ENCODE data around the gene LAMA3. TPM values are rescaled to one million over a fixed set of nuclear protein-coding genes. Genes with fewer than 3 reads are reported as not detected.

Gene LAMA3
- polyA plus RNA-seq, 1 donor from 2014 or later, result 3.4 TPM

- Histone ChIP-seq H3K36me3 (ENCODE audit: insufficient read depth, low read length) (no peaks in the 10 kb centered on the region), H3K79me2 (replicated peaks; ENCODE audit: insufficient read depth, low read length) (no peaks in the 10 kb centered on the region), H3K9me2 (ENCODE audit: insufficient read depth, low read length) (no peaks in the 10 kb centered on the region), H3K4me3 (ENCODE audit: low read length) (no peak overlapping the region), H3K27me3 (ENCODE audit: insufficient read depth, low read depth, low read length) (peaks cover 21% of the 10 kb centered on the region), H3K9me3 (ENCODE audit: low read length) (no peaks in the 10 kb centered on the region), H3K4me2 (ENCODE audit: low read length) (no peak overlapping the region), H3F3A (ENCODE audit: insufficient read depth, low read length, poor library complexity, severe bottlenecking) (no peaks in the 10 kb centered on the region), H4K20me1 (ENCODE audit: insufficient read depth) (no peaks in the 10 kb centered on the region), H3K9ac (ENCODE audit: low read length) (no peak overlapping the region), H2AFZ (ENCODE audit: low read depth, low read length) (no peak overlapping the region), H3K27ac (ENCODE audit: low read length) (no peak overlapping the region)
- no peak for TF ChIP-seq RAD21 (conservative IDR thresholded peaks at IDR 0.05)
- no peak for TF ChIP-seq EZH2 (IDR thresholded peaks at IDR 0.05; ENCODE audit: borderline replicate concordance, insufficient read depth, low read length, poor library complexity, severe bottlenecking)
Observed at GRCh38 chr18:23658285-23658684, 31.0 kb upstream of the LAMA3 start.

GRCh38 chr18:23661735-23662308 lies 27.4 kb upstream of the LAMA3 start:
- TF ChIP-seq MXI1 (conservative IDR thresholded peaks at IDR 0.05; ENCODE audit: poor library complexity, severe bottlenecking) (no peak), RAD21 (conservative IDR thresholded peaks at IDR 0.05) (no peak), REST (IDR thresholded peaks at IDR 0.05; ENCODE audit: borderline replicate concordance) (no peak), EZH2 (IDR thresholded peaks at IDR 0.05; ENCODE audit: borderline replicate concordance, insufficient read depth, low read length, poor library complexity, severe bottlenecking) (no peak), TAF1 (IDR thresholded peaks at IDR 0.05; ENCODE audit: low read depth) (no peak), EP300 (conservative IDR thresholded peaks at IDR 0.05; ENCODE audit: poor library complexity, severe bottlenecking) (no peak), POLR2AphosphoS5 (IDR thresholded peaks at IDR 0.05) (no peak), SMC3 (conservative IDR thresholded peaks at IDR 0.05; ENCODE audit: poor library complexity) (no peak)
- no peaks in the 10 kb centered on the region for H3K9me3 ChIP-seq (ENCODE audit: low read length)
- H3K9ac ChIP-seq (ENCODE audit: low read length), result peak overlapping the region; percentile 49
- H2AFZ ChIP-seq (ENCODE audit: low read depth, low read length), result no peak overlapping the region
- no peaks in the 10 kb centered on the region for H4K20me1 ChIP-seq (ENCODE audit: insufficient read depth)
- no peak overlapping the region for H3K4me2 ChIP-seq (ENCODE audit: low read length)
- peak overlapping the region; percentile 69 for H3K4me3 ChIP-seq (ENCODE audit: low read length)
- H3K27ac ChIP-seq (ENCODE audit: low read length), result no peak overlapping the region
- peaks cover 23% of the 10 kb centered on the region for H3K27me3 ChIP-seq (ENCODE audit: insufficient read depth, low read depth, low read length)
- H3K9me2 ChIP-seq (ENCODE audit: insufficient read depth, low read length), result no peaks in the 10 kb centered on the region
- no peaks in the 10 kb centered on the region for H3K79me2 ChIP-seq (replicated peaks; ENCODE audit: insufficient read depth, low read length)
- no peaks in the 10 kb centered on the region for H3K36me3 ChIP-seq (ENCODE audit: insufficient read depth, low read length)
- no peaks in the 10 kb centered on the region for H3F3A ChIP-seq (ENCODE audit: insufficient read depth, low read length, poor library complexity, severe bottlenecking)

GRCh38 chr18:23662309-23663263 lies 26.7 kb upstream of the LAMA3 start, which contains the start of gene ANKRD29:
TSS of gene ANKRD29 (minus strand) at chr18:23662911. CDS start at chr18:23662730, 181 bp downstream.
- no peaks in the 10 kb centered on the region for H4K20me1 ChIP-seq (ENCODE audit: insufficient read depth)
- no peaks in the 10 kb centered on the region for H3K9me2 ChIP-seq (ENCODE audit: insufficient read depth, low read length)
- no peak for TF ChIP-seq REST (IDR thresholded peaks at IDR 0.05; ENCODE audit: borderline replicate concordance)
- peak; percentile 17 for TF ChIP-seq MXI1 (conservative IDR thresholded peaks at IDR 0.05; ENCODE audit: poor library complexity, severe bottlenecking)
- H3K4me3 ChIP-seq (ENCODE audit: low read length), result peak within 1 kb of the TSS; percentile 69
- no peaks in the 10 kb centered on the region for H3K79me2 ChIP-seq (replicated peaks; ENCODE audit: insufficient read depth, low read length)
- H3K27ac ChIP-seq (ENCODE audit: low read length), result no peak within 1 kb of the TSS
- H2AFZ ChIP-seq (ENCODE audit: low read depth, low read length), result no peak within 1 kb of the TSS
- H3K9ac ChIP-seq (ENCODE audit: low read length), result peak within 1 kb of the TSS; percentile 49
- H3K27me3 ChIP-seq (ENCODE audit: insufficient read depth, low read depth, low read length), result peaks cover 23% of the 10 kb centered on the region
- no peak within 1 kb of the TSS for H3K4me2 ChIP-seq (ENCODE audit: low read length)
- no peaks in the 10 kb centered on the region for H3K9me3 ChIP-seq (ENCODE audit: low read length)
- no peaks in the 10 kb centered on the region for H3F3A ChIP-seq (ENCODE audit: insufficient read depth, low read length, poor library complexity, severe bottlenecking)
- H3K36me3 ChIP-seq (ENCODE audit: insufficient read depth, low read length), result no peaks in the 10 kb centered on the region
